ENCODE measurements around the gene CLSTN3. TPM values are rescaled to one million over a fixed set of nuclear protein-coding genes. Genes with fewer than 3 reads are reported as not detected.
A peak's percentile ranks its signal among the peaks of the same experiment; 100 is the strongest.

Gene CLSTN3
- total RNA-seq, 1 donor from 2014 or later = 9.2 TPM

DNA sequence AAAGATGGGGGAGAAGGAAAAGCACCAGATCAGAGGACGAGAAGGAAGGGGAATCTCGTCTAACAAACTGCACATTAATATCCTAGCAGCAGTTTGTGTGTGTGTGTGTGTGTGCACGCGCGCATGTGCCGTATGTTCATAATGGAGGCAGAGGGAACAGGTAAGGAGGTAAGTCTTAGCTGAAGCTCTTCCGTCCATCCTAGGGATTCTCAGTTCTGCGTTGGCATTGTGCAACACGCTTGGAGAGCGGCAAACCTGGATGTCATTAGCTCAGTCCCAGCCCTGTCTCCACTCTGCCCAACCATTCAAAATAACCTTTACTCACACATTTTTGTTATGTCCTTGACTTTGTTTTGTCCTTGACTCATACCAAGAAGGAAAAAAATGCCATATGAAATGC is 36.3 kb upstream of the CLSTN3 start:
- H3K27me3 ChIP-seq (ENCODE audit: control insufficient read depth, insufficient read depth, low read length) = peaks cover 4% of the 10 kb centered on the region
- FAIRE-seq (peak; percentile 64), DNase-seq (ENCODE audit: low read depth) (peak; percentile 14)
- H3K4me3 ChIP-seq (ENCODE audit: low read depth, low read length) = no peak overlapping the region
- TF ChIP-seq, protein P1, sequence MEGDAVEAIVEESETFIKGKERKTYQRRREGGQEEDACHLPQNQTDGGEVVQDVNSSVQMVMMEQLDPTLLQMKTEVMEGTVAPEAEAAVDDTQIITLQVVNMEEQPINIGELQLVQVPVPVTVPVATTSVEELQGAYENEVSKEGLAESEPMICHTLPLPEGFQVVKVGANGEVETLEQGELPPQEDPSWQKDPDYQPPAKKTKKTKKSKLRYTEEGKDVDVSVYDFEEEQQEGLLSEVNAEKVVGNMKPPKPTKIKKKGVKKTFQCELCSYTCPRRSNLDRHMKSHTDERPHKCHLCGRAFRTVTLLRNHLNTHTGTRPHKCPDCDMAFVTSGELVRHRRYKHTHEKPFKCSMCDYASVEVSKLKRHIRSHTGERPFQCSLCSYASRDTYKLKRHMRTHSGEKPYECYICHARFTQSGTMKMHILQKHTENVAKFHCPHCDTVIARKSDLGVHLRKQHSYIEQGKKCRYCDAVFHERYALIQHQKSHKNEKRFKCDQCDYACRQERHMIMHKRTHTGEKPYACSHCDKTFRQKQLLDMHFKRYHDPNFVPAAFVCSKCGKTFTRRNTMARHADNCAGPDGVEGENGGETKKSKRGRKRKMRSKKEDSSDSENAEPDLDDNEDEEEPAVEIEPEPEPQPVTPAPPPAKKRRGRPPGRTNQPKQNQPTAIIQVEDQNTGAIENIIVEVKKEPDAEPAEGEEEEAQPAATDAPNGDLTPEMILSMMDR (IDR thresholded peaks at IDR 0.05; ENCODE audit: insufficient read depth, low read length, severe bottlenecking) = no peak
- H3K36me3 ChIP-seq (ENCODE audit: control insufficient read depth, insufficient read depth, low read length) = peaks cover 2% of the 10 kb centered on the region

DNA sequence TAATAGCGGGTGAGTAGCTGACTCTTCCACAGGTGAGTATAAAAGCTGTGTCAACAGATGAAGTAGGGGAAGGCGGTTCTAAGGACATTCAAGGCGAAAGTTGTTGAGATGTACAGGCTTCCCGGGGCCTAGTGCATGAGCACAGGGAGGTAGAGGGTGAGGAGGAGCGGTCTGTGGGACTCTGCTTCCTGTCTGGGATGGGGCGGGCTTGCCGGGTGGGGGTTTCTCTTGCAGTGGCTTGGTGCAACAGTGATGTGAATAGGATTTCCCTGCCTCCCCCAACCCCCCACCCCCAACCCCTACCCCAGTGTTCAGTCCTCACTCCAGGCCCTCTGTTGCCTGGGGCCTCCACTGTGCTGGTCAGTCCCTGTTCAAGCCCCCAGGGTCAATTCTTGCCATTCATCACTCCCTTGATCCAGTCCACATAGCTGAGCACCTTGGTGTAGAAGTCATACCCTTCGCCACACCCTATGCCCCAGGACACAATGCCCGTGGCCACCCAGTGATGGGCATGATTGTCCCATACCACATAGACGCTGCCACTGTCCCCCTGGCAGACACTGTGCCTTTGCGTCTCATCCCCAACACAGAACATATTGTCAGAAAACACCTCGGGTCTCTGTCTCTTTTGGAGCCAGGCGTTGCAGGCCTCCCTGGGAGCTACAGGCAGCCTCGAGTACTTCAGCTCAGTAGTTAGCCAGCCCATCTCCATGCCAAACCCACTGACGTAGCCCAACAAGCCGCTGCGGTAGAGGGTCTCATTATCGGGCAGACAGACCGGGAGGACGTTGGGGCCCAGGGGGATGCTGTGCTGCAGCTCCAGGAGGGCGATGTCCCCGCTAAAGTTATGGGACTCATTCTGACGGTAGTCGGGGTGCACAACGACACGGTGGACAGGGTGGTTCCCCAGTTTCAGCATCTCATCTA is 33.9 kb upstream of the CLSTN3 start:
- FAIRE-seq (no peak), DNase-seq (ENCODE audit: low read depth) (no peak)
- H3K36me3 ChIP-seq (ENCODE audit: control insufficient read depth, insufficient read depth, low read length) = peaks cover 7% of the 10 kb centered on the region
- TF ChIP-seq, protein P1 (IDR thresholded peaks at IDR 0.05; ENCODE audit: insufficient read depth, low read length, severe bottlenecking) = no peak
- no peak overlapping the region for H3K4me3 ChIP-seq (ENCODE audit: low read depth, low read length)
- H3K27me3 ChIP-seq (ENCODE audit: control insufficient read depth, insufficient read depth, low read length) = peaks cover 4% of the 10 kb centered on the region

DNA sequence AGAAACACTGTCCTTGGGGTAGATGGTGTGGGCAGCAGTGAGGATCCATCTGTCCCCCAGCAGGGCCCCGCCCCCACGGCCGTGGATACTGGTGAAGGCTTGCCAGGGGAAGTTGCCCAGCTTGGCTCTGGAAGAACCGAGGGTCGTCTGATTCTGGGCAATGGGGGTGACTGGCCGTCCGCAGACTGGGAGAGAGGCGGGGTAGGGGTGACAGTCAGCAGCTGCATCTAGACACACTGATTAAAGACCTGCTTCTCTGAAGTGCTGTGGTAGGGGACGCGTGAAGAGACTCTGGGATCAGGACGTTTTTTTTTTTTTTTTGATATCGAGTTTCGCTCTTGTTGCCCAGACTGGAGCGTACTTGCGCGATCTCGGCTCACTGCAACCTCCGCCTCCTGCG is 33.2 kb upstream of the CLSTN3 start:
- TF ChIP-seq, protein P1 (IDR thresholded peaks at IDR 0.05; ENCODE audit: insufficient read depth, low read length, severe bottlenecking) = no peak
- Histone ChIP-seq H3K27me3 (ENCODE audit: control insufficient read depth, insufficient read depth, low read length) (peaks cover 2% of the 10 kb centered on the region), H3K4me3 (ENCODE audit: low read depth, low read length) (no peak overlapping the region), H3K36me3 (ENCODE audit: control insufficient read depth, insufficient read depth, low read length) (peaks cover 11% of the 10 kb centered on the region)
- FAIRE-seq (no peak), DNase-seq (ENCODE audit: low read depth) (no peak)

DNA sequence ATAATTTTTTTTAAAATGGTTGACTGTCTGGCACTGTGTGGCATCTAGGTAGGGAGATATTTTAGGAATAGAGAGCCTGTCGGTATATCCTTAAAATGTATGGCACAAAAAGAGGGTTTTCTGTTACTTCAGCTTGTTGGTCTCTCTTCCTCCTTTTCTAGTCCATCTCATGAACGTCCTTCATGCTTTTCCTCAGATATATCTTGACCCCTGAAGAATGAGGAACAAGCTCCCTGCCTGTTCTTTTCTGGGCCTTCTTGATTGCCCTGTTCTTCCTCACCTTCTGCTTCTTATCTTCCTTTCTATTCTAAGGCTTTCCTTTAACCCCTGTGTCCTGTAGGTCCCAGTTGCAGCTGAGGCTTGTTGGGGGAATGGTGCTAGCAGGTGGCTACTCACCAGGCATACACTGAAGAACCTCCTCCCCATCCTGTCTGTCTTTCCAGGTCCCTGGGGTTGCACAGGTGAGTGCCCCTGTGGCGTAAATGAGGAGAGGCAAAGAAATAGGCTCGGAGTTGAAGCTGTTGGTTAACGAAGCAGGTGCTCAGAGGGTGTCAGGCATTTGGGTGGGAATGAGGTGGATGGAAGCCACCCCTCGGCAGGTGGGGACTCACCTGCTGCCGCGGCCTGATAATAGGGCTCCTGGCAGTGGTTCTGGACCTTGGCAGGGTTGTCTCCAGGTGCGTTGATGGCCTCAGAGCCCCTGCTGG is 30.7 kb upstream of the CLSTN3 start:
- no peak for FAIRE-seq
- peaks cover 24% of the 10 kb centered on the region for H3K36me3 ChIP-seq (ENCODE audit: control insufficient read depth, insufficient read depth, low read length)
- H3K4me3 ChIP-seq (ENCODE audit: low read depth, low read length) = no peak overlapping the region
- TF ChIP-seq, protein P1 (IDR thresholded peaks at IDR 0.05; ENCODE audit: insufficient read depth, low read length, severe bottlenecking) = no peak
- H3K27me3 ChIP-seq (ENCODE audit: control insufficient read depth, insufficient read depth, low read length) = no peaks in the 10 kb centered on the region
- DNase-seq (ENCODE audit: low read depth) = no peak

DNA sequence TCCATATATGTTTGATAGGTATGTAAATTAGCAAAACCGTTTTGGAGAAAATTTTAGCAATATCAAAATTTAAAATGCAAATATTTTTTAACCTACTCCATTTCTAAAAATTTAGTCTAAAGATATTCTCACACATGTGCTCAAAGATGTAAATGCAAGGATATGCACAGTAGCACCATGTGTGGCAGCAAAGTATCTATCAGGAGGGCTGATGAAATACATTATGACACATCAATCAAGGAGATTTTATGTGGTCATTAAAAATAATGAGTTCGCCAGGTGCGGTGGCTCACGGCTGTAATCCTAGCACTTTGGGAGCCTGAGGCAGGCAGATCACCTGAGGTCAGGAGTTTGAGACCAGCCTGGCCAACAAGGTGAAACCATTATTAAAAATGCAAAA is 29.9 kb upstream of the CLSTN3 start:
- H3K27me3 ChIP-seq (ENCODE audit: control insufficient read depth, insufficient read depth, low read length) = no peaks in the 10 kb centered on the region
- DNase-seq (ENCODE audit: low read depth) = no peak
- H3K4me3 ChIP-seq (ENCODE audit: low read depth, low read length) = no peak overlapping the region
- TF ChIP-seq, protein P1 (IDR thresholded peaks at IDR 0.05; ENCODE audit: insufficient read depth, low read length, severe bottlenecking) = no peak
- no peak for FAIRE-seq
- peaks cover 25% of the 10 kb centered on the region for H3K36me3 ChIP-seq (ENCODE audit: control insufficient read depth, insufficient read depth, low read length)
